T-cell (primary cell): ENCODE data around the gene MKRN2OS. TPM values are rescaled to one million over a fixed set of nuclear protein-coding genes. Genes with fewer than 3 reads are reported as not detected.

Experiments used
- ATAC-seq, 4 experiments: fragments of 200-7000 bp in 3 of 4; fragments of 150-1000 bp in 1 of 4; cut with Tn5 transposase; replicated peaks in 1 of 4; 1 replicate in 3 of 4; 2 replicates in 1 of 4; pipeline ENCODE4 v1.10.0; 2021; ENCODE audit warnings: moderate library complexity in 3 of 4, mild to moderate bottlenecking in 2 of 4, moderate number of reproducible peaks in 1 of 4
- CTCF ChIA-PET, 2 donors: fragments of 300-600 bp; sonication (Branson Sonifier 250); formaldehyde crosslinking; loops; one replicate each; lab custom pipeline; 2022; ENCODE audit warnings: antibody characterized with exemption in 2 of 2; lab: Charles Lee
- POLR2A ChIA-PET, 2 donors: fragments of 300-600 bp; sonication (Branson Sonifier 250); formaldehyde crosslinking; loops; one replicate each; lab custom pipeline; 2022; ENCODE audit warnings: antibody characterized with exemption in 2 of 2; lab: Charles Lee
- DNase-seq, 35 experiments: peaks; one replicate each; pipeline versions ENCODE4 v3.0.0 to v3.0.0-alpha.2; 2013 to 2023
- H3K27ac ChIP-seq: one replicate; pipeline ENCODE4 v1.5.1; 2013; ENCODE audit warnings: low read length
- H3K27me3 ChIP-seq, 2 experiments: replicated peaks in 1 of 2; 1 replicate in 1 of 2; 2 replicates in 1 of 2; pipeline versions ENCODE4 v1.6.1 to v1.7.0; 2013; ENCODE audit warnings: low read length in 1 of 2, mixed read lengths in 1 of 2; ENCODE audit not compliant: control insufficient read depth in 2 of 2, insufficient read depth in 2 of 2; ENCODE audit errors: extremely low read depth in 1 of 2
- H3K36me3 ChIP-seq, 2 donors: 1 replicate in 1 of 2; 2 replicates in 1 of 2; pipeline versions ENCODE4 v1.6.1 to v1.7.0; 2013; ENCODE audit warnings: low read length in 1 of 2; ENCODE audit not compliant: control insufficient read depth in 2 of 2, insufficient read depth in 1 of 2; ENCODE audit errors: extremely low read depth in 1 of 2
- H3K4me1 ChIP-seq, 2 experiments: 1 replicate in 1 of 2; 2 replicates in 1 of 2; pipeline versions ENCODE4 v1.6.1 to v1.7.0; 2013; ENCODE audit warnings: low read length in 2 of 2, mixed read lengths in 1 of 2; ENCODE audit not compliant: insufficient read depth in 2 of 2, control insufficient read depth in 1 of 2; ENCODE audit errors: extremely low read depth in 1 of 2
- H3K4me3 ChIP-seq, 2 donors: 1 replicate in 1 of 2; 2 replicates in 1 of 2; pipeline versions ENCODE4 v1.5.1 to v1.7.0; 2013; ENCODE audit warnings: mild to moderate bottlenecking in 2 of 2, low read length in 1 of 2, moderate library complexity in 1 of 2; ENCODE audit not compliant: control insufficient read depth in 1 of 2; ENCODE audit errors: extremely low read depth in 1 of 2
- H3K9me3 ChIP-seq: 2 replicates; pipeline ENCODE4 v1.7.0; 2013
- H3K27ac Mint-ChIP-seq, 2 donors: one replicate each; pipeline ENCODE4 v1.8.0; 2020 to 2021; ENCODE audit warnings: mild to moderate bottlenecking in 2 of 2, mixed read lengths in 2 of 2
- H3K27me3 Mint-ChIP-seq, 2 donors: one replicate each; pipeline ENCODE4 v1.8.0; 2021 to 2022; ENCODE audit warnings: mixed read lengths in 2 of 2
- H3K36me3 Mint-ChIP-seq: one replicate; pipeline ENCODE4 v1.8.0; 2021; ENCODE audit warnings: mixed read lengths
- H3K4me1 Mint-ChIP-seq, 3 donors: one replicate each; pipeline ENCODE4 v1.8.0; 2020 to 2022; ENCODE audit warnings: mixed read lengths in 3 of 3, mild to moderate bottlenecking in 1 of 3
- H3K4me3 Mint-ChIP-seq, 3 donors: one replicate each; pipeline ENCODE4 v1.8.0; 2020 to 2022; ENCODE audit warnings: mild to moderate bottlenecking in 3 of 3, mixed read lengths in 3 of 3, moderate library complexity in 3 of 3
- H3K9me3 Mint-ChIP-seq, 3 donors: one replicate each; pipeline ENCODE4 v1.8.0; 2020 to 2022; ENCODE audit warnings: mixed read lengths in 3 of 3
- WGBS: methylation state at CpG from one replicate; pipeline ENCODE4 v1.1.5; 2013; ENCODE audit warnings: missing lambda C conversion rate; ENCODE audit not compliant: insufficient coverage; 5-methylcytosine and 5-hydroxymethylcytosine counted together
- total RNA-seq, 35 experiments: library from RNA in 6 of 35; stranded (reverse) in 6 of 35; fragments of 120-200 nt in 1 of 35; gene quantifications; one replicate each; pipeline versions ENCODE4 v1.2.1 to v1.2.4 and lab custom pipeline; 2013 to 2026

Gene MKRN2OS
- total RNA-seq, 5 donors from 2014 or later (not counting 1 experiment from before 2014, with no cell fraction given): not detected

DNA sequence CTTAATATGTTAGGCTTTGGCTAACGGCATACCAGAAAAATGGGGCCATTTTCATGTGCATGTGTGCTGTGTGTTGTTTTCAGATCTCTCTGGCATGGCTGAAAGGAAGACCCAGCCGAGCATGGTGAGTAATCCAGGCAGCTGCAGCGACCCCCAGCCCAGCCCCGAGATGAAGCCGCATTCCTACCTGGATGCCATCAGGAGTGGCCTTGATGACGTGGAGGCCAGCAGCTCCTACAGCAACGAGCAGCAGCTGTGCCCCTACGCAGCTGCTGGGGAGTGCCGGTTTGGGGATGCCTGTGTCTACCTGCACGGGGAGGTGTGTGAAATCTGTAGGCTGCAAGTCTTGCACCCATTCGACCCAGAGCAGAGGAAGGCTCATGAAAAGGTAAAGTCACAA, 26.7 kb upstream of the MKRN2OS start:
- H3K36me3 Mint-ChIP-seq: peaks cover 74% of the 10 kb centered on the region
- Histone ChIP-seq H3K9me3 (no peaks in the 10 kb centered on the region), H3K36me3 (peaks cover 5 to 84% of the 10 kb centered on the region in 2 donors), H3K4me3 (no peak overlapping the region), H3K4me1 (no peaks in the 10 kb centered on the region), H3K27ac (no peak overlapping the region), H3K27me3 (no peaks in the 10 kb centered on the region)
- H3K4me3 Mint-ChIP-seq: no peak overlapping the region
- H3K27me3 Mint-ChIP-seq: no peaks in the 10 kb centered on the region
- 98% methylated on average over 9 of the region's 11 CpGs for WGBS
- no peak overlapping the region for H3K27ac Mint-ChIP-seq
- ChIA-PET POLR2A (no interaction called here), CTCF (no interaction called here)
- peaks cover under 1 to 5% (median 4%) of the 10 kb centered on the region in 3 donors for H3K9me3 Mint-ChIP-seq
- ATAC-seq (no peak), DNase-seq (no peak)
- peaks cover 0 to 13% (median 5%) of the 10 kb centered on the region in 3 donors for H3K4me1 Mint-ChIP-seq

DNA sequence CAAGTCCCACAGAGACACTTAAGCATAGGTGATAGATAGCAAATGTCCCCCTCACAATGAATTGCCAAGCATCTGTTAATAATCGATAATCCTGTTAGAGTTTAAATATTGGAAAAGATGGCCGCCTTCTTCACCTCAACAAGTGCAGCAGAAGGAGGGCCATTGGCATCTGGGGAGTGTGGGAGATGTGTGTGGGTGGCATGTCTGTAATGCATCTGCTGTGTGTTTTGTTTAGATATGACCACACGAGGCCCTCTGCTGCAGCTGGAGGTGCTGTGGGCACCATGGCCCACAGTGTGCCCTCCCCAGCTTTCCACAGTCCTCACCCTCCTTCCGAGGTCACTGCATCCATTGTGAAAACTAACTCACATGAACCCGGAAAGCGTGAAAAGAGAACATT, 24.5 kb upstream of the MKRN2OS start:
- Mint-ChIP-seq H3K9me3 (peaks cover 4 to 11% (median 8%) of the 10 kb centered on the region in 3 donors), H3K27me3 (no peaks in the 10 kb centered on the region), H3K4me1 (peaks cover 9 to 25% (median 10%) of the 10 kb centered on the region in 3 donors), H3K4me3 (no peak overlapping the region), H3K36me3 (peaks cover 69% of the 10 kb centered on the region), H3K27ac (no peak overlapping the region)
- H3K9me3 ChIP-seq: no peaks in the 10 kb centered on the region
- WGBS: 100% methylated on average over 3 of the region's 6 CpGs
- POLR2A ChIA-PET: interaction anchor here in 1 of 2 donors (0.5 kb wide), 1 partner anchor 73 kb away, joined by 4 read pairs; no protein-coding TSS in a partner anchor
- H3K36me3 ChIP-seq: peaks cover 0 to 62% of the 10 kb centered on the region in 2 donors
- DNase-seq: no peak
- H3K4me3 ChIP-seq: no peak overlapping the region
- H3K27ac ChIP-seq: no peak overlapping the region
- no peaks in the 10 kb centered on the region for H3K27me3 ChIP-seq
- ATAC-seq: no peak
- CTCF ChIA-PET: interaction anchor here in 1 of 2 donors (0.8 kb wide), 1 partner anchor 14 kb away, joined by 3 read pairs; no protein-coding TSS in a partner anchor
- H3K4me1 ChIP-seq: no peaks in the 10 kb centered on the region

DNA sequence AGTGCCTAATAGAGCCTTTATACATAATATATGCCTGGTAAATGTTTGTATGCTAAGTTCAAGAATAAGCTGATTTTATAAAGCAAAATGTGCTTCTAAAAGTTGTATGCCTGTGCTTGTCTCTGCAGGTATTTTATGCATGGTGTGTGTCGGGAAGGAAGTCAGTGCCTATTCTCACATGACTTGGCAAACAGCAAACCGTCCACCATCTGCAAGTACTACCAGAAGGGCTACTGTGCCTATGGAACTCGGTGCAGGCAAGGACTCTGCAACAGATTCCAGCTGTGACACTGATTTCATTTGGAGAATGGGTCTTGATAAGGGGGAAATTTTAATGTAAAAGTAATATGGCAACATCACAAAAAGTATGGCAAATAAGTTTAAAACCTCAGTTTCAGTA, 23.4 kb upstream of the MKRN2OS start:
- no peak overlapping the region for H3K4me3 Mint-ChIP-seq
- CTCF ChIA-PET: no interaction called here
- peaks cover 66% of the 10 kb centered on the region for H3K36me3 Mint-ChIP-seq
- H3K27ac Mint-ChIP-seq: no peak overlapping the region
- DNase-seq (no peak), ATAC-seq (no peak)
- peaks cover 4 to 11% (median 8%) of the 10 kb centered on the region in 3 donors for H3K9me3 Mint-ChIP-seq
- no peak overlapping the region for H3K4me3 ChIP-seq
- POLR2A ChIA-PET: interaction anchor here in 1 of 2 donors (0.6 kb wide), 1 partner anchor 29 kb away, joined by 3 read pairs; no protein-coding TSS in a partner anchor
- H3K4me1 ChIP-seq: no peaks in the 10 kb centered on the region
- peaks cover 15 to 30% (median 16%) of the 10 kb centered on the region in 3 donors for H3K4me1 Mint-ChIP-seq
- no peak overlapping the region for H3K27ac ChIP-seq
- 100% methylated on average over 1 of the region's 3 CpGs for WGBS
- no peaks in the 10 kb centered on the region for H3K9me3 ChIP-seq
- H3K36me3 ChIP-seq: peaks cover 0 to 51% of the 10 kb centered on the region in 2 donors
- no peaks in the 10 kb centered on the region for H3K27me3 ChIP-seq
- H3K27me3 Mint-ChIP-seq: no peaks in the 10 kb centered on the region

DNA sequence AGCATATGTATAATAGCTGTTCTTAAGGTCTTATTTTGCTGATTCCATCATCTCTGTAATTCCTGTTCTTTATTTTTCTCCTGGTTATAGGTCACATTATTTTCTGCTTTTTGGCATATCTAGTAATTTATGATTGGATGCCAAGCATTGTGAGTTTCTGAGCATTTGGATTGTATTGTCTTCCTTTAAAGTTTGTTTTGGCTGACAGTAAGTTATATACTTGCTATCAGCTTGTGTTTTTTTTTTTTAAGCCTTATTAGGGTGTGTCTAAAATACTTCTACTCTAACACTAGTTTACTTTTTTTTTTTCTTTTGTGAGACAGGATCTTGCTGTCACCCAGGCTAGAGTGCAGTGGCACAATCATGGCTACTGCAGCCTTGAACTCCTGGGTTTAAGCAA, 21.7 kb upstream of the MKRN2OS start:
- Mint-ChIP-seq H3K4me3 (no peak overlapping the region), H3K27me3 (no peaks in the 10 kb centered on the region), H3K9me3 (peaks cover 4 to 11% (median 8%) of the 10 kb centered on the region in 3 donors), H3K36me3 (peaks cover 56% of the 10 kb centered on the region), H3K27ac (no peak overlapping the region), H3K4me1 (peaks cover 25 to 37% (median 25%) of the 10 kb centered on the region in 3 donors)
- ChIA-PET POLR2A (interaction anchor here in 1 of 2 donors (0.6 kb wide), 2 partner anchors 13 to 1295 kb away, joined by 3 read pairs; partner anchors contain the start of gene ATG7), CTCF (no interaction called here)
- peaks cover 0 to 2% of the 10 kb centered on the region in 2 experiments for H3K4me1 ChIP-seq
- no peaks in the 10 kb centered on the region for H3K9me3 ChIP-seq
- DNase-seq (no peak), ATAC-seq (no peak)
- no peak overlapping the region for H3K4me3 ChIP-seq
- H3K27ac ChIP-seq: no peak overlapping the region
- H3K36me3 ChIP-seq: peaks cover 0 to 35% of the 10 kb centered on the region in 2 donors
- no peaks in the 10 kb centered on the region for H3K27me3 ChIP-seq

DNA sequence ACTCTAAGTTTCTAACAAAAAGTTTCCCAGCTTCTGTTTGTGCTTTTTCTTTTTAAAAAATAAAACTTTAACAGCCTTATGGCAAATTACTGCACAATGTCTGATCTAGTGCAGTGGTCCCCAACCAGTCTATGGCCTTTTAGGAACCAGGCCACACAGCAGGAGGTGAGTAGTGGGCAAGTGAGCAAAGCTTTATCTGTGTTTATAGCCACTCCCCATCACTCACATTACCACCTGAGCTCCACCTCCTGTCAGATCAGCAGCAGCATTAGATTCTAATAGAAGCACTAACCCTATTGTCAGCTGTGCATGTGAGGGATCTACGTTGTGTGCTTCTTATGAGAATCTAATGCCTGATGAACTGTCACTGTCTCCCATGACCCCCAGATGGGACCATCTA, 17.2 kb upstream of the MKRN2OS start:
- ChIA-PET POLR2A (no interaction called here), CTCF (no interaction called here)
- no peak overlapping the region for H3K4me3 ChIP-seq
- H3K36me3 ChIP-seq: no peaks in the 10 kb centered on the region
- no peak for DNase-seq
- Mint-ChIP-seq H3K36me3 (peaks cover 22% of the 10 kb centered on the region), H3K4me1 (peaks cover 66 to 69% (median 66%) of the 10 kb centered on the region in 3 donors), H3K4me3 (no peak overlapping the region), H3K27ac (no peak overlapping the region), H3K27me3 (no peaks in the 10 kb centered on the region), H3K9me3 (peaks cover 4 to 11% (median 8%) of the 10 kb centered on the region in 3 donors)
- no peak for ATAC-seq
- peaks cover 8 to 15% of the 10 kb centered on the region in 2 experiments for H3K4me1 ChIP-seq
- H3K9me3 ChIP-seq: no peaks in the 10 kb centered on the region
- no peak overlapping the region for H3K27ac ChIP-seq
- H3K27me3 ChIP-seq: no peaks in the 10 kb centered on the region
- WGBS: no CpG with 5 or more reads among the region's 1 CpG

DNA sequence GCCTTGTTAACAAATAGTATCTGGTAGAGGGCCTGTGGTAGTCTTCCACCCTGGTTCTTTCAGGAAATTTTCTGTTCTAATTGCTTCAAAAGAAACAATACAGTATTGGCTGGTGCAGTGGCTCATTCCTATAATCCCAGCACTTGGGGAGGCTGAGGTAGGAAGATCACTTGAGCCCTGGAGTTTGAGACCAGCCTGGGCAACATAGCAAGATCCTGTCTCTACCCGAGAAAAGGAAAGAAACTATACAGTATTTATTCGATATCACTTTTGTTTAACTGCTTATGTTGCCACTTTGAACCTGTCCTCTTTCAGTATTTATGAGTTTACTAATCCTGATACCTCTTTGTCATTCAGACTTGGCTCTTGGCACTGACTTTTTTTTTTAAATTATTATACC, 16.1 kb upstream of the MKRN2OS start:
- ATAC-seq: no peak
- H3K4me3 ChIP-seq: no peak overlapping the region
- no peak overlapping the region for H3K4me3 Mint-ChIP-seq
- POLR2A ChIA-PET: no interaction called here
- peaks cover 0 to 2% of the 10 kb centered on the region in 2 donors for H3K27me3 Mint-ChIP-seq
- peaks cover 3 to 5% (median 4%) of the 10 kb centered on the region in 3 donors for H3K9me3 Mint-ChIP-seq
- peak overlapping the region in 1 of 2 donors; percentile 25 for H3K27ac Mint-ChIP-seq
- DNase-seq: no peak
- H3K4me1 Mint-ChIP-seq: peaks cover 65 to 71% (median 71%) of the 10 kb centered on the region in 3 donors
- CTCF ChIA-PET: interaction anchor here in 1 of 2 donors (1.3 kb wide), 1 partner anchor 9 kb away, joined by 3 read pairs; no protein-coding TSS in a partner anchor
- H3K36me3 Mint-ChIP-seq: peaks cover 16% of the 10 kb centered on the region
- no peaks in the 10 kb centered on the region for H3K9me3 ChIP-seq
- H3K27me3 ChIP-seq: peaks cover 0 to 3% of the 10 kb centered on the region in 2 experiments
- 77% methylated on average over 2 of the region's 2 CpGs for WGBS
- no peak overlapping the region for H3K27ac ChIP-seq
- H3K36me3 ChIP-seq: no peaks in the 10 kb centered on the region
- H3K4me1 ChIP-seq: peaks cover 11 to 16% of the 10 kb centered on the region in 2 experiments
